Activated effector memory CD4-positive, alpha-beta T cell treated with Interleukin-2 at 50 U/mL for 16 hours (primary cell): ENCODE results near the gene KLHDC9.

Experiments used
- DNase-seq: peaks from one replicate; pipeline ENCODE4 v3.0.0-alpha.2; 2020

Gene KLHDC9

GRCh38 chr1:161133220-161133740, 35.1 kb downstream of the KLHDC9 start:
- DNase-seq: no peak

GRCh38 chr1:161137881-161138280, 39.7 kb downstream of the KLHDC9 start:
- no peak for DNase-seq

GRCh38 chr1:161138431-161138830, 40.3 kb downstream of the KLHDC9 start:
- no peak for DNase-seq

GRCh38 chr1:161139766-161140165, 41.6 kb downstream of the KLHDC9 start:
- DNase-seq: no peak

- DNase-seq: no peak
These were observed 42.7 kb downstream of the KLHDC9 start for GRCh38 chr1:161140755-161141400.

GRCh38 chr1:161145832-161146231, 47.7 kb downstream of the KLHDC9 start:
- no peak for DNase-seq
